IPS-15b (cell line): ENCODE measurements around the gene RAB11FIP3.
A peak's percentile ranks its signal among the peaks of the same experiment; 100 is the strongest.

Source experiments
- H3K27me3 ChIP-seq: one replicate; pipeline ENCODE4 v1.6.1; 2013; ENCODE audit warnings: low read length; ENCODE audit not compliant: control insufficient read depth, insufficient read depth
- H3K36me3 ChIP-seq: one replicate; pipeline ENCODE4 v1.6.1; 2013; ENCODE audit warnings: low read length; ENCODE audit not compliant: control insufficient read depth, insufficient read depth
- H3K4me1 ChIP-seq: one replicate; pipeline ENCODE4 v1.6.1; 2013; ENCODE audit warnings: mild to moderate bottlenecking, low read length; ENCODE audit not compliant: control insufficient read depth, insufficient read depth
- H3K4me3 ChIP-seq: one replicate; pipeline ENCODE4 v1.5.1; 2013; ENCODE audit warnings: low read depth, low read length
- H3K9ac ChIP-seq: one replicate; pipeline ENCODE4 v1.6.1; 2013; ENCODE audit warnings: low read depth, mild to moderate bottlenecking, low read length
- H3K9me3 ChIP-seq: one replicate; pipeline ENCODE4 v1.6.1; 2013; ENCODE audit warnings: mild to moderate bottlenecking, low read length; ENCODE audit not compliant: control insufficient read depth, insufficient read depth

Gene RAB11FIP3

DNA sequence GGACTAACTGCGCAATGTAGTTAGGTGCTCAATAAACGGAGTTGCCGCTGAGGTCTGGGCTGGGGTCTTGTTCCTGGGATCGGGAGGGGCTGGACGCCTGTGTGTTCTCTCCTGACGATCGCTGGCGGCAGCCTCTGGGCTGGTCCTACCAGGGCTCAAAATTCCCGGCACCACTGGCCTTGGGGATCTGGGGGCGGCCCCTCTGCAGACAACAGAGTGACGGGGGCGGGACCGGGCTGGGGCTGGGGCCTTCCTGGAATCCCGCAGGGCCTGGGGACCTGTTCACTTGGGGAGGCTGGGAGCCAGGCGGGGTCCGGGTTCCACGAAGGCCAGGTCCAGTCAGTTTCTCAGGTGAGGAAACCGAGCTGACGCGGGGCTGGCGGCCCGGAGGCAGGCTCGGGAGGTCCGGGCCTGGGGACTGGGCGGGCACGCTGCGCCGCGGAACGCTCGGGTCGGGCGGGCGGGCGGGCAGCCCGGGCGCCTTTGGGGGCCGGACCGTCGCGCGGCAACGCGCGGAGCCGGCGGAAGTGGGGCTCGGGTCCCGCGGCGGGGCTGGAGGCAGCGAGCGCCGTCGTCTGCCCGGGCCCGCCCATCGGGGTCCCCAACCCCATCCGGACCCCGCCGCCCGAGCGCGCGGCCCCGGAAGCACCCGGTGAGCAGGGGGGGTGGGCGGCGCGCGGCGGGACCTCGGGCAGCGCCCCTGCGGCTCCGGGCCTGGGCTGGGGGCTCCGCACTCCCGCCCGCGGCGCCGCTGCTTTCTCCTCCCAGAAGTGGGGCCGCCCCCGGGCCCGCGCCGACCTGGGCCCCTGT lies 144.2 kb downstream of the RAB11FIP3 start, which contains the start of gene PIGQ:
Gene PIGQ, plus strand, starts transcription at position 524 of the 810 bp plus-strand sequence. CDS start 4,107 bp downstream, outside the sequence.
- H3K4me1 ChIP-seq = no peaks in the 10 kb centered on the region
- H3K27me3 ChIP-seq = no peaks in the 10 kb centered on the region
- H3K9ac ChIP-seq = peak within 1 kb of the TSS; percentile 83
- H3K9me3 ChIP-seq = no peaks in the 10 kb centered on the region
- peaks cover 7% of the 10 kb centered on the region for H3K36me3 ChIP-seq
- H3K4me3 ChIP-seq = peak within 1 kb of the TSS; percentile 68
